ENCODE results near the gene KLHL22. TPM values are rescaled to one million over a fixed set of nuclear protein-coding genes. Genes with fewer than 3 reads are reported as not detected.
"Not testable (repeated sequence)": the region's sequence is repeated elsewhere in the genome, so short reads cannot be mapped to it uniquely, and the experiment has no call there.

KLHL22 gene
- total and polyA plus RNA-seq, 2 of the 4 experiments (the other 2 are of a cell fraction): 27.1 to 30.1 TPM

DNA sequence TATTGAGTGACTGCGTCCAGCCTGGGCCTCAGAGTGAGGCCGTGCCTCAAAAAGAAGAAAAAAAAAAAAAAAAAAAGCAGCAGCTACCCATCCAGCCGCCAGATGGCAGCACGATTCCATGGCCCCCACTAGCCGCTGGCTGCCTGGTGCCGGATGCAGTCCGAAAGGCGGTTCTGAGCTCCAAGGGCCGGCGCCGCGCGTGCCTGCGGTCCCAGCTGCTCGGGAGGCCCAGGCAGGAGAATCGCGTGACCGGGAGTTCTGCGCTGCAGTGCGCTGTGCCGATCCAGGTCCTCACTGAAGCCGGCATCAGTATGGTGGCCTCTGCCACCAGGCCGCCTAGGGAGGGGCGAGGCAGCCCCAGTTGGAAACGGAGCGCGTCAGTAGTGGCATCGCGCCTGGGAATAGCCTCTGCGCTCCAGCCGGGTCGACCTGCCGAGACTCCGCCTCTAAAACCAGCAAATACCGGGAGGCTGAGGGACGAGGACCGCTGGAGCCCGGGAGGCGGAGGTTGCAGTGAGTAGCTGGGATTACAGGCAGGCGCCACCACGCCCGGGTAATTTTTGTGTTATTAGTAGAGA, 77.3 kb downstream of the KLHL22 start (continued):
- TF ChIP-seq CTCF (conservative IDR thresholded peaks at IDR 0.05; ENCODE audit: low read depth, low read length): peak; percentile 95
- TF ChIP-seq BHLHE40 (IDR thresholded peaks at IDR 0.05; ENCODE audit: low read depth, low read length): peak; percentile 94
- TF ChIP-seq NFE2L2 (IDR thresholded peaks at IDR 0.05; ENCODE audit: low read depth, low read length): no peak

GRCh38 chr22:20415699-20416098, 79.9 kb downstream of the KLHL22 start:
- H3K56ac ChIP-seq (ENCODE audit: extremely low read depth, insufficient read depth, low read length); BruUV-seq (replicated peaks); H3K9me3 ChIP-seq (ENCODE audit: control insufficient read depth, insufficient read depth, low read length); H2BK20ac ChIP-seq (ENCODE audit: low read depth, low read length); CTCF ChIA-PET; H2AK5ac ChIP-seq (ENCODE audit: low read depth, low read length); H2BK15ac ChIP-seq (ENCODE audit: low read depth, low read length); H3K4me2 ChIP-seq (ENCODE audit: low read depth, low read length); H4K91ac ChIP-seq (ENCODE audit: insufficient read depth, low read depth, low read length); H4K20me1 ChIP-seq (ENCODE audit: insufficient read depth, low read length); H3K4ac ChIP-seq (ENCODE audit: low read depth, low read length); H4K5ac ChIP-seq (ENCODE audit: low read depth, low read length); H3K79me1 ChIP-seq (ENCODE audit: low read depth in 1 of 2, low read length in 2 of 2); H4K8ac ChIP-seq (ENCODE audit: low read depth in 2 of 2, low read length in 2 of 2); H3K36me3 ChIP-seq (ENCODE audit: control insufficient read depth, insufficient read depth, low read length); H3K4me3 ChIP-seq (ENCODE audit: insufficient read depth, low read depth, low read length); H3K23ac ChIP-seq (ENCODE audit: low read depth, low read length); H3K14ac ChIP-seq (replicated peaks; ENCODE audit: low read depth, low read length); DNase-seq; H3K18ac ChIP-seq (ENCODE audit: low read depth, low read length); H3K4me1 ChIP-seq (ENCODE audit: control insufficient read depth, insufficient read depth, low read length); H2AFZ ChIP-seq (replicated peaks; ENCODE audit: low read length, poor library complexity); H2AK9ac ChIP-seq (replicated peaks; ENCODE audit: low read depth, low read length, poor library complexity); H3K27me3 ChIP-seq (ENCODE audit: control insufficient read depth, insufficient read depth, low read length); H3K9me1 ChIP-seq (ENCODE audit: insufficient read depth, low read length); dilution Hi-C loops (cut with HindIII; ENCODE audit: low sequenced_read_pairs, unreplicated experiment); H2BK5ac ChIP-seq (ENCODE audit: low read depth, low read length, poor library complexity, severe bottlenecking); H3K27ac ChIP-seq (ENCODE audit: insufficient read depth, low read length); intact Hi-C loops (cut with micrococcal nuclease); POLR2A ChIA-PET (ENCODE audit: unreplicated experiment); H2BK120ac ChIP-seq (ENCODE audit: low read depth, low read length); H3K9ac ChIP-seq (ENCODE audit: low read depth, low read length); ATAC-seq (ENCODE audit: low read depth): not testable (repeated sequence)
- in situ Hi-C loops (cut with MboI; ENCODE audit: low sequenced_read_pairs): loop anchor here (10.0 kb wide), 1 partner anchor 49 kb away; no protein-coding TSS in a partner anchor
- no CpG with 5 or more reads among the region's 3 CpGs for WGBS, 2 experiments (ENCODE audit: extremely low coverage in 2 of 2, insufficient read length in 1 of 2)

DNA sequence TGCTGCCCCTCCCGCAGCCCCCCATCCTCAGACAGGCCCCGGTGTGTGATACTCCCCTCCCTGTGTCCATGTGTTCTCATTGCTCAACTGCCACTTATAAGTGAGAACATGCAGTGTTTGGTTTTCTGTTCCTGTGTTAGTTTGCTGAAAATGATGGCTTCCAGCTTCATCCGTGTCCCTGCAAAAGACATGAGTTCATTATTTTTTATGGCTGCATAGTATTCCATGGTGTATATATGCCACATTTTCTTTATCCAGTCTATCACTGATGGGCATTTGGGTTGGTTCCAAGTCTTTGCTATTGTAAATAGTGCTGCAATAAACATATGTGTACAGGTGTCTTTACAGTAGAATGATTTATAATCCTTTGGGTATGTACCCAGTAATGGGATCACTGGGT, 80.4 kb downstream of the KLHL22 start:
- H3K9me1 ChIP-seq (ENCODE audit: insufficient read depth, low read length); H3K4ac ChIP-seq (ENCODE audit: low read depth, low read length); H2BK5ac ChIP-seq (ENCODE audit: low read depth, low read length, poor library complexity, severe bottlenecking); H4K8ac ChIP-seq (ENCODE audit: low read depth in 2 of 2, low read length in 2 of 2); DNase-seq; H4K5ac ChIP-seq (ENCODE audit: low read depth, low read length); H3K36me3 ChIP-seq (ENCODE audit: control insufficient read depth, insufficient read depth, low read length); H3K23ac ChIP-seq (ENCODE audit: low read depth, low read length); H3K4me2 ChIP-seq (ENCODE audit: low read depth, low read length); intact Hi-C loops (cut with micrococcal nuclease); H4K91ac ChIP-seq (ENCODE audit: insufficient read depth, low read depth, low read length); H3K18ac ChIP-seq (ENCODE audit: low read depth, low read length); H2AK9ac ChIP-seq (replicated peaks; ENCODE audit: low read depth, low read length, poor library complexity); H3K14ac ChIP-seq (replicated peaks; ENCODE audit: low read depth, low read length); H4K20me1 ChIP-seq (ENCODE audit: insufficient read depth, low read length); dilution Hi-C loops (cut with HindIII; ENCODE audit: low sequenced_read_pairs, unreplicated experiment); BruUV-seq (replicated peaks); H2BK15ac ChIP-seq (ENCODE audit: low read depth, low read length); H3K27me3 ChIP-seq (ENCODE audit: control insufficient read depth, insufficient read depth, low read length); H3K79me1 ChIP-seq (ENCODE audit: low read depth in 1 of 2, low read length in 2 of 2); CTCF ChIA-PET; POLR2A ChIA-PET (ENCODE audit: unreplicated experiment); H3K56ac ChIP-seq (ENCODE audit: extremely low read depth, insufficient read depth, low read length); H2AFZ ChIP-seq (replicated peaks; ENCODE audit: low read length, poor library complexity); H3K27ac ChIP-seq (ENCODE audit: insufficient read depth, low read length); ATAC-seq (ENCODE audit: low read depth); H2BK120ac ChIP-seq (ENCODE audit: low read depth, low read length); H3K4me3 ChIP-seq (ENCODE audit: insufficient read depth, low read depth, low read length); H2BK20ac ChIP-seq (ENCODE audit: low read depth, low read length); H3K4me1 ChIP-seq (ENCODE audit: control insufficient read depth, insufficient read depth, low read length); H3K9me3 ChIP-seq (ENCODE audit: control insufficient read depth, insufficient read depth, low read length); H3K9ac ChIP-seq (ENCODE audit: low read depth, low read length); H2AK5ac ChIP-seq (ENCODE audit: low read depth, low read length): not testable (repeated sequence)
- in situ Hi-C loops (cut with MboI; ENCODE audit: low sequenced_read_pairs): loop anchor here (10.0 kb wide), 1 partner anchor 50 kb away; no protein-coding TSS in a partner anchor
- WGBS, 2 experiments (ENCODE audit: extremely low coverage in 2 of 2, insufficient read length in 1 of 2): no CpG with 5 or more reads among the region's 3 CpGs

All from IMR-90 (cell line).